Skin epidermis (tissue), 12 donors: ENCODE data around the gene AHCY.
"Not testable (repeated sequence)": the region's sequence is repeated elsewhere in the genome, so short reads cannot be mapped to it uniquely, and the experiment has no call there.

Source experiments
- H3K27ac ChIP-seq, 21 experiments: fragments of 200-600 bp; sonication (generic) in 11 of 21; one replicate each; pipeline ENCODE4 v1.5.0; 2020; ENCODE audit warnings: mild to moderate bottlenecking in 3 of 21, inconsistent platforms in 2 of 21, moderate library complexity in 2 of 21
- H3K4me3 ChIP-seq, 7 experiments: fragments of 200-600 bp; sonication (generic) in 2 of 7; one replicate each; pipeline ENCODE4 v1.5.0; 2020; ENCODE audit warnings: inconsistent platforms in 2 of 7, mild to moderate bottlenecking in 2 of 7, moderate library complexity in 1 of 7

AHCY gene

DNA sequence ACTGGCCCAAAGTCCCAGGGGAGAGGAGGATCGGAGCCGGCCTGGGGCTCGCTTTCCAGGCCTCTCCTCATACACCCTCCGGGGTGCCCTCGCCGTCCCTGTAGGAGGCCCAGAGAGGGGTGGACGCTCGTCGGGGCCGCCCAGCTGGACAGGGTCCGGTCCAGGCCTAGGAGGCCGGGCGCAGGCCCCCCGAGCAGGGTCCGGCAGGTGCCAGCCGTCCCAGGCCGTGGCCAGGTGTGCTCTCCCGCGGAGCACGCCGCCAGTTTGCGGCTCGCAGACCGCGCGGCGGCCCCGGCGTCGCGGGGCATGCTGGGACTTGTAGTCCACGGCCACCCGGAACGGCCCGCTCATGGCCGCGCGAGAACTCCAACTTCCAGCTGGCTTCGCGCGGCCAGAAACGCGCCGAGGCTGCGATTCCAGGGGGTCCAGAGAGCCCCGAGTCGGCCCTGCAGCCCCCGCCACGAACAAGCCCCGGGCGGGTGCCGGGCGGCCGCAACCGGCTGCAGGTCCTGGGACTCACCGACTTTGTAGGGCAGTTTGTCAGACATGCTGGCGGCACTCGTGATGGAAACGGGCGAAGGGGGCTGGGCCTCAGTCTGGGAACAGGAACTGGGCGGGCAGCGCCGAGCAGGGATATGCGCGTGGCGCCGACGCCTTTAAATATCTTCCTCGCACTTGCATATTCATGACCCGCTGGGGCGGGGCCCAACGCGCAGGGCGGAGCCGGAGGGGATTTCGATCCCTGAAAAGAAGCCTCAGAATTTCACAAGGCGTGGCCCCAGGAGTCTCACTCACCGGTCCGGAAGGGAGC is at the start of gene AHCY:
TSS of gene AHCY (minus strand) at position 633 of the 811 bp plus-strand sequence. CDS start at position 548, 85 bp downstream.
- Histone ChIP-seq H3K4me3 (peak within 1 kb of the TSS; percentile 45 to 90 (median 75)), H3K27ac (peak within 1 kb of the TSS; percentile 31 to 95 (median 91))

DNA sequence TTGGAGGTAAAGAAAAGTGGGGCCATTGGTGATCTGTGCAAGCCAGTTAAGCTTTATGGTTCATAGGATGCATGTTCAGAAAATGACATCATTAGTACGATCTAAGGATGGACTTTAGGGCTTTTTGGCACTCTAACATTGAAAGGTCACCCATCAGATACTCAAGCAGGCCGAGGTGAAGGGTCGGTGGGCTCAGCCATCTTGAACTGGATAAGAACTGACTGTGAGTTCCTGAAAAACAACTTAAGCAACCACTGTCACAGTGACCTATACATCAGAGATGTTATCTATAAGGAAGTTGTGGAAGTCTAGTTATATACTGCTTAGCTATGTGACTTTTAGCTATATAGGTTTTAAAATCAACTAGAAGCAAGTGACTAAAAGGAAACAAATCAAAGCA is 46.9 kb upstream of the AHCY start:
- no peak overlapping the region for H3K27ac ChIP-seq
- no peak overlapping the region for H3K4me3 ChIP-seq

DNA sequence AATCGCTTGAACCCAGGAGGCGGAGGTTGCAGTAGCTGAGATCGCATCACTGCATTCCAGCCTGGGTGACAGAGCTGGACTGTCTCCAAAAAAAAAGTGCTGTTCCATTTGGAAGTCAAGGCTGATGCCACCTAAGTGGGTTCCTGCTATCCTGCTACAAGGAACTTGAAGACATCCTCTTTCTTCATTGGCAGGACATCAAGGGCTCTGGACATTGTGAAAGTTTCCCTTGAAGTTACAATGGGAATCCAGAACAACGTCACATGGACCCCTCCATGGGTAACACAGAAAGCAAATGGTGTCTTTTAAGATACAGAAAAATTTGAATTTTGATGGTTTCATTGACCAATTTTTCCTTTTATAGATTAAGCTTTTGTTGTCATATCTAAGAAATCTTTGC is 44.4 kb upstream of the AHCY start:
- no peak overlapping the region for H3K4me3 ChIP-seq

DNA sequence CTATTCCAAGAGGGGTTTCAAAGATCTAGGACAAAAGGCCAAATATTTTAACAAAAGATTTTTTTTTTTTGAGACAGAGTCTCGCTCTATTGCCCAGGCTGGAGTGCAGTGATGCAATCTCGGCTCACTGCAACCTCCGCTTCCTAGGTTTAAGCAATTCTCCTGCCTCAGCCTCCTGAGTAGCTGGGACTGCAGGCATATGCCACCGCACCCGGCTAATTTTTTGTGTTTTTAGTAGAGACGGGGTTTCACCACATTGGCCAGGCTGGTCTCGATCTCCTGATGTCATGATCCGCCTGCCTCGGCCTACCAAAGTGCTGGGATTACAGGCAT is 43.3 kb upstream of the AHCY start:
- H3K4me3 ChIP-seq, H3K27ac ChIP-seq: not testable (repeated sequence)

More for the DNA sequence above, 44.4 kb upstream of the AHCY start:
- H3K27ac ChIP-seq, result no peak overlapping the region

- H3K4me3 ChIP-seq, H3K27ac ChIP-seq: not testable (repeated sequence)
These were observed 42.8 kb upstream of the AHCY start for GRCh38 chr20:34345839-34346532.

DNA sequence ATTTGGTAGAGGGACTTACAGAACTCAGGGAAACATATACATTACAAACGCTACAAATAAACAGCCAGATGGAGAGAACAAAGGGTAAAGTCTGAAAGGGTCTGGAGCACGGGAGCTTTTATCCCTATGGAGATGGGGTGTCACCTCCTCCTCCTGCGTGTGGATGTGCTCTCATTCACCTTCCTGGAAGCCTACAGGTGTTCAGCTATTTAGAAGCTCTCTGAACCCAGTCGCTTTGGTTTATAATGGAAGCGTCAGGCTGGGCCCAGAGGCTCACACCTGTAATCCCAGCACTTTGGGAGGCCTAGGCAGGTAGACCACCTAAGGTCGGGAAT is 42.2 kb upstream of the AHCY start:
- no peak overlapping the region for H3K4me3 ChIP-seq
- no peak overlapping the region for H3K27ac ChIP-seq

DNA sequence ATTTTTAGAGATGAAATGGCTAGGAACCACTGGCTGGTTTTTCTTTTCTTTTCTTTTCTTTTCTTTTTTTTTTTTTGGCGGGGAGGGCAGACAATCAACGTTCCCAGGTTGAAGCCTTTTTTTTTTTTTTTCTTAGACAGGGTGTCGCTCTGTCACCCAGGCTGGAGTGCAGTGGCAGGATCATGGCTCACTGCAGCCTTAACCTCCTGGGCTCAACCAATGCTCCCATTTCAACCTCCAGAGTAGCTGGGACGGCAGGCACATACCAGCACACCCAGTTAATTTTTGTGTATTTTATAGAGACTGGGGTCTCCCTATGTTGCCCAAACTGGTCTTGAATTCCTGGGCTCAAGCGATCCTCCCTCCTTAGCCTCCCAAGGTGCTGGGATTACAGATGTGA is 41.1 kb upstream of the AHCY start:
- Histone ChIP-seq H3K4me3 (no peak overlapping the region), H3K27ac (no peak overlapping the region)

DNA sequence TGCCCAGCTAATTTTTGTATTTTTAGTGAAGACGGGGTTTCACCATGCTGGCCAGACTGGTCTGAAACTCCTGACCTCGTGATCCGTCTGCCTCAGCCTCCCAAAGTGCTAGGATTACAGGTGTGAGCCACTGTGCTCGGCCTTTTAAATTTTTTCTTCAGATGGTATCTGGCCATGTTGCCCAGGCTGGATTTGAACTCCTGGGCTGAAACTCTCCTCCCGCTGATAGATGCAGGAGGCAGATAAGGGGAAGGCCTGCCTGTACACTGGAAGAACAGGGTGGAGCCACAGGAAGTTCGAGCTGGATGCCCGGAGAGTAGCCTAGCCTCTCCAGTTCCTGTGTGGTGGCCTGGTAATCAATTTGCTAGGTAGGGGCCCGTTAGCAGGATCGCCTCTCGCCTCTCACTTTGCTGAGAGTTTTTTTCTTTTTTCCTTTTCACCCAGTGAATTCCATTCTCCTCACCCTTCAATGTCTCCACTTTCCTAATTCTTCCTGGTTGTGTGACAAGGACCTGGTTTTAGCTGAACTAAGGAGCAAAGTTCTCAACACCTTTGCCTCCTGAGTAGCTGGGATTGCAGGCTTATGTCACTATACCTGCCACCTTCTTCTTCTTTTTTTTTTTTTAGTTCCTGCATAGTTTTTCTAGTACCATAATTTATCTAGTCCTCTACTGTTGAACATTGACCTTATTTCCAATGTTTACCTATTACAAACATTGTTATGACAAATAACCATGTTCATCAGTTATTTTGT is 40.5 kb upstream of the AHCY start:
- Histone ChIP-seq H3K4me3 (no peak overlapping the region), H3K27ac (no peak overlapping the region)

DNA sequence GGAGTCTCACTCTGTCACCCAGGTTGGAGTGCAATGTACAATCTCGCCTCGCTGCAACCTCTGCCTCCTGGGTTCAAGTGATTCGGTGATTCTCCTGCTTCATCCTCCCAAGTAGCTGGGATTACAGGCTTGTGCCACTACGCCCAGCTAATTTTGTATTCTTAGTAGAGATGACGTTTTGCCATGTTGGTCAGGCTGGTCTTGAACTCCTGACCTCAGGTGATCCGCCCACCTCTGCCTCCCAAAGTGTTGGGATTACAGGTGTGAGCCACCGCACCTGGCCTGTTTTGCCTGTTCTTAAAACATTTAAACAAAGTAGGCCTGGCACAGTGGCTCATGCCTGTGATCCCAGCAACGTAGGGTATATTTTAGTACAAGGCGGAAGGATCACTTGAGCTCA is 38.0 kb upstream of the AHCY start:
- not testable (repeated sequence) for H3K4me3 ChIP-seq, H3K27ac ChIP-seq

GRCh38 chr20:34340726-34341125 is 37.6 kb upstream of the AHCY start:
- not testable (repeated sequence) for H3K27ac ChIP-seq, H3K4me3 ChIP-seq

DNA sequence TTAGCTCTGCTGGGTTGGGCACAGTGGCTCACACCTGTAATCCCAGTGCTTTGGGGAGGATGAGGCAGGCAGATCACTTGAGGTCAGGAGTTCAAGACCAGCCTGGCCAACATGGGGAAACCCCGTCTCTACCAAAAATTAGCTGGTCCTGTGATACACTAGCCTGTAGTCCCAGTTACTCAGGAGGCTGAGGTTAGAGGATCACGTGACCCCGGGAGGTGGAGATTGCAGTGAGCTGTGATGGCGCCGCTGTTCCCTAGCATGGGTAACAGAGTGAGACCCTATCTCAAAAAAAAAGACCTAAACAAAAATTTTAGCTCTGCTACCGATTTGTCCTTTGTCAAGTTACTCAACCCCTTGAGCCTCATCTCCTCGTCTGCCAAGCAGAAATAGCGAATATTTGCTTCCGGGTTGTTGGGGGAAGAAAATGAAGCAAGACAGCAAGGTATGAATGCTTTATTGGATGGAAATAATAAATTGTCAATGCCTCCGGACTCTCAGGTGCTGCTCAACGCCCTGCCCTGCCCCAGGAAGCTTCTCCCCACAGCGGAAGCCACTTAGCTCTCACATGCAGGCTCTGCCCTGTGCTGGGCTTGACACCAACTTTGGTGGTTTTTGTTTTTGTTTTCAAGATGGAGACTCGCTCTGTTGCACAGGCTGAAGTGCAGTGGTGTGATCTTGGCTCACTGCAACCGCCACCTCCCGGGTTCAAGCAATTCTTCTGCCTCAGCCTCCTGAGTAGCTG is 35.0 kb upstream of the AHCY start:
- Histone ChIP-seq H3K27ac (peak overlapping the region in 1 of 21 experiments; percentile 46), H3K4me3 (no peak overlapping the region)

DNA sequence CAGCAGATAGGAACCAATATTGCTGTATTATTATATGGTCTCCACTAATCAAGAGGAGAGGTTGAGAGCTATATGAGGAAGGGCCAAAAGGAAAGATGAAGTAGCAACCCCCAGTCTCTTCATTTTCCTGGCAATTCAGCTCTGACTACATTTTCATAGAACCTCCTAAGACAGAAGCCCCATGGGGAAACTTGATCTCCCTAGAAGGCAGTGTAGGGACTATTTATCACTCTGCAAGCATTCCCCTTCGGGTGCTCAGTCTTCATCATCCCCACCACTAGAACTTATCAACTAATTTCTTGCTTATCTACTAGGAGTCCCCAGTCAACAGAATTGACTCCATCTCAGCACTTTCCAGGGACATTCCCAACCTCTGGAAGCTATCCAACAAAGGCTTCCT is 34.4 kb upstream of the AHCY start:
- Histone ChIP-seq H3K27ac (peak overlapping the region in 1 of 21 experiments; percentile 35), H3K4me3 (no peak overlapping the region)

- peak overlapping the region in 1 of 21 experiments; percentile 45 for H3K27ac ChIP-seq
- H3K4me3 ChIP-seq, result no peak overlapping the region
These were observed 31.7 kb upstream of the AHCY start for GRCh38 chr20:34334654-34335407.

DNA sequence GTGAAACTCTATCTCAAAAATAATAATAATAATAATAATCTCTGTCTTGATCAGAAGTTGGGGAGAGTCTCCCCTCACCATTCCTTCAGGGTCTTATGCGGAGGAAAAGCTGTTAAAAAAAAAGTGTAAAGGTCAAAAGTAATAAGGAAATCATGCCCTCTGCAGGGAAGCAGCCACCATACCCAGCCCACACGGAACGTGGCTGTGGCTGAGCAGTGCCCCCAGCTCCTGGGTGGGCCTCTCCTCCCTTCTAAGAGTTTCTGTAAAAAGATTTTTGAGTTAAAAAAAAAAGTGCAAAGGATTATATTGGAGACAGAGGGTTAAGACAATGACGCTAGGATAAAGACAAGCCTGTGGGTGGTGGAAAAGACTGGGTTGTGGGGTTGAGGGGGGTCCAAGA is 30.6 kb upstream of the AHCY start:
- H3K4me3 ChIP-seq, result no peak overlapping the region
- no peak overlapping the region for H3K27ac ChIP-seq

DNA sequence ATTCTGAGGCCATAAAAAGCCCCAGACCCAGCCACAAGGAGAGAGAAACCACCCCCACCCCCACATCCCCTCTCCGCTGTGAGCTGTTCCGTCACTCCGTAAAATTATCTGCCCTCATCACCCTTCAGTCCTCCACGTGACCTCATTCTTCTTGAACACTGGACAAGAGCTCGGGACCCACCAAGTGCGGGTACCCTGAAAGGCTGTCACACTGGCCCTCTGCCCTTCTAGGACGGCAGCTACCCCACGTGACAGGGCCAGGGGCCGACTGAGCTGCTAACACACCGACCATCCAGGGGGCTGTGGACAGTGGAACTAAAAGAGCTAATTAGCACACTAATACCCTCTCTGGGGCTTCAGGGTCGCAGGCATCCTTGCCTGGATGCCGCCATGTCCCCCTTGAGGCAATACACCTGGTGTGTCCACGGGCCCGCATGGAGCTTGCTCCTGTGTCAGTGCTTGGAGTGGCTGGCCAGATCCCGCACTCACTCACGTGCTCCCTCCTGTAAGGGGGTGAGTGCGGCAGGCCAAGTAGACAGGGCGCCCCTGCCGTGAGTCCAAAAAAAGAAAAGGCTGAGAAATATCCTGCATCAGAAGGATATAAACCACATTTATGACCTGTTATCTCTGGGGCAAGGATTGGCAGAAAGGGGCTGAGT is 29.2 kb upstream of the AHCY start:
- Histone ChIP-seq H3K4me3 (no peak overlapping the region), H3K27ac (no peak overlapping the region)

GRCh38 chr20:34331838-34332237 is 28.7 kb upstream of the AHCY start:
- H3K4me3 ChIP-seq, result no peak overlapping the region
- no peak overlapping the region for H3K27ac ChIP-seq

GRCh38 chr20:34330861-34331544 is 27.8 kb upstream of the AHCY start:
- not testable (repeated sequence) for H3K27ac ChIP-seq, H3K4me3 ChIP-seq

DNA sequence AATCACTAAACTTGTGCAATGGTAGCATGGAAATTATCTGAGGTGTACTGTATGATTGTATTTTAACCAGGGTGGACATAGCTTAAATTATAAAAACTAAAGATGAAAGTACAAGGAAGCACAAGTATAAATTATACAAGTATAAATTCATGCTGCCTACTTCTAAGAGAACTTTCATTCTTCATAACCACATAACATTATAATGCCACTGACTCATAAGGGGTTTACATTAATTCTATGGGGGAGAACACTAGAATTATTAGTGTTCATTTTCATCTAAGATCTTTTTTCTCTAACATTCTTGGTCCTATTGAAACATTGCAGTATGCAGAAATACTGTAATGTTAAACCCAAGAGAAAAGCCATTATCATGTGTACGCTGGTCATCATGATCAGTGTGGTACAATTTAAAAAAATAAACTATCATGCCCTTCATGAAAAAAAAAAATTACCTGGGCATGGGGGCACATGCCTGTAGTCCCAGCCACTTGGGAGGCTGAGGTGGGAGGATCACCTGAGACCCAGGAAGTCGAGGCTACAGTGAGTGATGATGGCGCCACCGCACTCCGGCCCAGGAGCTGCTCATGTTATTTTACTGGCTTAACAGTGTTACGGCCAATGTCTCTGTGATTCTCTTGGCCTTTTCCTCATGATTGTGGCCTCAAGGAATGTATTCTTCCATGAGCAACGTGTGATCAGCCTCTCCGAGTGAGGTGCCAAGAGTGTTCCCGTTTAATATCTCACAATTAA is 25.9 kb upstream of the AHCY start:
- no peak overlapping the region for H3K4me3 ChIP-seq

More for the DNA sequence above, 25.9 kb upstream of the AHCY start:
- no peak overlapping the region for H3K27ac ChIP-seq
